Colonic mucosa (tissue), 4 donors: ENCODE results near the gene LRIT1. TPM values are rescaled to one million over a fixed set of nuclear protein-coding genes. Genes with fewer than 3 reads are reported as not detected.

Experiments
- DNase-seq: peaks from one replicate; pipeline ENCODE4 v3.0.0-alpha.2; 2020
- H3K27ac ChIP-seq: fragments of 200-600 bp; one replicate; pipeline ENCODE4 v1.8.0; 2021
- H3K27me3 ChIP-seq: fragments of 200-600 bp; one replicate; pipeline ENCODE4 v1.8.0; 2021
- H3K36me3 ChIP-seq: fragments of 200-600 bp; one replicate; pipeline ENCODE4 v1.8.0; 2021
- H3K4me1 ChIP-seq: fragments of 200-600 bp; one replicate; pipeline ENCODE4 v1.8.0; 2021; ENCODE audit warnings: mild to moderate bottlenecking
- H3K4me3 ChIP-seq: fragments of 200-600 bp; one replicate; pipeline ENCODE4 v1.8.0; 2021
- H3K9ac ChIP-seq, 2 donors: one replicate each; pipeline ENCODE4 v1.7.0; 2013; ENCODE audit warnings: control low read depth in 2 of 2, low read depth in 2 of 2, low read length in 2 of 2
- H3K9me3 ChIP-seq: fragments of 200-600 bp; one replicate; pipeline ENCODE4 v1.8.0; 2021
- intact Hi-C: fragments of 100-400 bp; cut with DNase I; formaldehyde crosslinking; loops from one replicate; pipeline ENCODE4 v1.14.1; 2022
- total RNA-seq, 2 donors: library from RNA; stranded (reverse); fragmentation: NEBNext Ultra II Directional in 1 of 2; extraction: Animal tissue kit (Norgen Biotek cat#: 25700) in 1 of 2; gene quantifications; one replicate each; pipeline ENCODE4 v1.2.1, GENCODE V29; 2021
- TF ChIP-seq, protein P1 (sequence below): fragments of 200-600 bp; IDR thresholded peaks from one replicate; pipeline ENCODE4 v1.8.0; 2022; ENCODE audit warnings: antibody characterized with exemption, mild to moderate bottlenecking
- donor health status: healthy.
- donor health status: DM: no; HTN: no; CAD: no.
- donor health status: DM: no; HTN: no; CAD: no.

LRIT1 gene
- total RNA-seq, 2 donors from 2014 or later = not detected

- intact Hi-C loops = no loop called here
- DNase-seq = no peak
- TF ChIP-seq, protein P1, sequence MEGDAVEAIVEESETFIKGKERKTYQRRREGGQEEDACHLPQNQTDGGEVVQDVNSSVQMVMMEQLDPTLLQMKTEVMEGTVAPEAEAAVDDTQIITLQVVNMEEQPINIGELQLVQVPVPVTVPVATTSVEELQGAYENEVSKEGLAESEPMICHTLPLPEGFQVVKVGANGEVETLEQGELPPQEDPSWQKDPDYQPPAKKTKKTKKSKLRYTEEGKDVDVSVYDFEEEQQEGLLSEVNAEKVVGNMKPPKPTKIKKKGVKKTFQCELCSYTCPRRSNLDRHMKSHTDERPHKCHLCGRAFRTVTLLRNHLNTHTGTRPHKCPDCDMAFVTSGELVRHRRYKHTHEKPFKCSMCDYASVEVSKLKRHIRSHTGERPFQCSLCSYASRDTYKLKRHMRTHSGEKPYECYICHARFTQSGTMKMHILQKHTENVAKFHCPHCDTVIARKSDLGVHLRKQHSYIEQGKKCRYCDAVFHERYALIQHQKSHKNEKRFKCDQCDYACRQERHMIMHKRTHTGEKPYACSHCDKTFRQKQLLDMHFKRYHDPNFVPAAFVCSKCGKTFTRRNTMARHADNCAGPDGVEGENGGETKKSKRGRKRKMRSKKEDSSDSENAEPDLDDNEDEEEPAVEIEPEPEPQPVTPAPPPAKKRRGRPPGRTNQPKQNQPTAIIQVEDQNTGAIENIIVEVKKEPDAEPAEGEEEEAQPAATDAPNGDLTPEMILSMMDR = no peak
- Histone ChIP-seq H3K36me3 (no peaks in the 10 kb centered on the region), H3K4me3 (no peak overlapping the region), H3K27ac (no peak overlapping the region), H3K27me3 (no peaks in the 10 kb centered on the region), H3K4me1 (no peaks in the 10 kb centered on the region), H3K9ac (no peak overlapping the region), H3K9me3 (no peaks in the 10 kb centered on the region)
These were observed 24.5 kb downstream of the LRIT1 start for GRCh38 chr10:84216834-84217233.

DNA sequence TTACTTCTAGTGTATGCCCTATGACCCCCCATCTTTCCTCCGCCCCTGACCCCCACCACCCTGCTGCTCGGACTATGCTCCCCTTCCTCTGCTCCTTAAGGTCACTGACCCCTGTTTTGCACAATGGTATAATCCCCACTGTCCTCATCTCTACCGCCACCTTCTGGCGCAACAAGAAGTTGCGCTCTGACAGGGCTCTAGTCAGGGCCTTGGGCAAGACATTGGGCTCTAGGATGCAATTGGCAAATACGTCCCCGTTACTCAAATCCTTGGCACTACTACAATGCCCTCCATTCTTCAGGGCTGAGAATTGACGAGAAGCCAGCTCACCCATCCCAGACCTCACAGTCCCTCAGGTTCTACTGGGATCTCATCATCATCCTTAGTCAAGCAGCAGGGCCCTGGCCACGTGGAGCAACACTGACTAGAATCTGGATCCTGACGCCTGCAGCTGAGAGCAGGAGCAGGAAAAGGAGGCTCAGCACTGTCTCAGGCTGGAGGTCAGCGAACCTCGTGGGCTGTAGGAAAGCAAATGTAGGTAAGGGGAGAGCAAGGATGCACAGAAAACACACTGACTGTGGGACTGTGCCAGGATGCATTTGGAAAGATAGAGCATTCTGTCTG is 26.6 kb downstream of the LRIT1 start:
- intact Hi-C loops = no loop called here
- Histone ChIP-seq H3K4me3 (no peak overlapping the region), H3K4me1 (no peaks in the 10 kb centered on the region), H3K9me3 (no peaks in the 10 kb centered on the region), H3K36me3 (no peaks in the 10 kb centered on the region), H3K9ac (no peak overlapping the region), H3K27me3 (no peaks in the 10 kb centered on the region), H3K27ac (no peak overlapping the region)
- DNase-seq = peak; percentile 54
- TF ChIP-seq, protein P1 = no peak

- DNase-seq = no peak
- Histone ChIP-seq H3K27me3 (no peaks in the 10 kb centered on the region), H3K4me1 (no peaks in the 10 kb centered on the region), H3K9ac (no peak overlapping the region), H3K36me3 (no peaks in the 10 kb centered on the region), H3K27ac (no peak overlapping the region), H3K4me3 (no peak overlapping the region), H3K9me3 (no peaks in the 10 kb centered on the region)
- intact Hi-C loops = no loop called here
- TF ChIP-seq, protein P1 = no peak
These were observed 27.2 kb downstream of the LRIT1 start for GRCh38 chr10:84214046-84214572.

GRCh38 chr10:84213076-84213475 is 28.3 kb downstream of the LRIT1 start:
- H3K4me3 ChIP-seq = no peak overlapping the region
- no peaks in the 10 kb centered on the region for H3K9me3 ChIP-seq
- no peak for DNase-seq
- no peaks in the 10 kb centered on the region for H3K4me1 ChIP-seq
- intact Hi-C loops = no loop called here
- no peak overlapping the region for H3K27ac ChIP-seq
- H3K27me3 ChIP-seq = no peaks in the 10 kb centered on the region
- H3K9ac ChIP-seq = no peak overlapping the region
- TF ChIP-seq, protein P1 = no peak
- no peaks in the 10 kb centered on the region for H3K36me3 ChIP-seq

- no peaks in the 10 kb centered on the region for H3K4me1 ChIP-seq
- TF ChIP-seq, protein P1 = no peak
- intact Hi-C loops = no loop called here
- no peak overlapping the region for H3K9ac ChIP-seq
- no peak for DNase-seq
- no peak overlapping the region for H3K27ac ChIP-seq
- H3K4me3 ChIP-seq = no peak overlapping the region
- no peaks in the 10 kb centered on the region for H3K36me3 ChIP-seq
- no peaks in the 10 kb centered on the region for H3K27me3 ChIP-seq
- H3K9me3 ChIP-seq = no peaks in the 10 kb centered on the region
These were observed 29.3 kb downstream of the LRIT1 start for GRCh38 chr10:84212014-84212413.
